Measurements from ENCODE around the gene KLHL26.

Gene KLHL26

DNA sequence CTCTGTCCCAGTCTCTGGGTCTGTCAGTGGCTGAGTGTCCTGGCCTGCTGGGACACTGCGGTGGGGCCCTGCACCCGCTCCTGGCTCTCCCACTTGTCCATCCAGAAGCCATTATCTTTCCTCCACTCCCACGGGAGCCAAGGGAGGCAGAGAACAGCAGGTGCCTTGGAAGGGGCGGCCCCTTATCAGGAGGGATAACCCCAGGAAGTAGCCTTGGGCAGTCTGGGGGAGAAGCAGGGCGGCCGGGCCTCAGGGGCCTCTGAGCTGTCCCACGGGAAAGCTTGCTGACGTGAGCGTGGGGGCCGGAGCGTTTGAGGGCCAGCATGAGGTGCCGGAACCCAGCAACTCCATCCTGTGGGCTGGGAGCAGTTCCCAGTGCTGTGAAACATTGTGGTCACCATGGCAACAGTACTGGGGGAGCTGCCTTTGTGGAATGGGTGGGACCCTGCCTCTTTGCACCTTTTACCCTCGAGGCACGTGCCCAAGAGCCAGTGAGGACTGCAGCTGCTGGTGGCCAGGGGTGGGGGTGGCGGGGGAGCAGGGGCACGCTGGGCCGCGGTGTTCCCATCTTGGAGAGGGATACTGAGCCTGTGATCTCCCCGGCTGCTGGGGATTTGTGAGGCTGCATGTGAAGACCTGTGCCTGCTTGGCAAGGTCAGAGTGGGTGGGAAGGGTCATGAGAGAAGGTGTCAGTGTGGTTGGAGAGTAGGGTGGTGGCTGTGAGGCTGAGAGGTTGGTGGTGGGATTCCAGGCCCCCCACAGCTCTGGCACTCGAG, 20.9 kb downstream of the KLHL26 start:
- Histone ChIP-seq H3K4me2 (ENCODE audit: low read depth, low read length, poor library complexity, severe bottlenecking) (no peak overlapping the region), H3K27me3 (ENCODE audit: insufficient read depth, low read length, poor library complexity, severe bottlenecking) (no peaks in the 10 kb centered on the region), H3F3A (ENCODE audit: low read depth) (no peaks in the 10 kb centered on the region), H3K4me1 (ENCODE audit: insufficient read depth, low read length, poor library complexity, severe bottlenecking) (no peaks in the 10 kb centered on the region), H3K9me3 (ENCODE audit: insufficient read depth, low read depth, low read length) (no peaks in the 10 kb centered on the region), H3K4me3 (ENCODE audit: low read length, poor library complexity, severe bottlenecking) (no peak overlapping the region), H2AFZ (ENCODE audit: low read length) (no peak overlapping the region), H4K20me1 (ENCODE audit: insufficient read depth, low read length, poor library complexity, severe bottlenecking) (no peaks in the 10 kb centered on the region), H3K36me3 (ENCODE audit: insufficient read depth, low read length) (no peaks in the 10 kb centered on the region), H3K9me2 (replicated peaks; ENCODE audit: low read depth, low read length) (no peaks in the 10 kb centered on the region), H3K79me2 (ENCODE audit: insufficient read depth, low read length) (peaks cover 3% of the 10 kb centered on the region; the same call in 1 of the 2 replicates), H3K9ac (ENCODE audit: low read depth, low read length, poor library complexity, severe bottlenecking) (no peak overlapping the region)
- TF ChIP-seq CTCF (conservative IDR thresholded peaks at IDR 0.05; ENCODE audit: low read length) = no peak
- TF ChIP-seq EZH2phosphoT487 (IDR thresholded peaks at IDR 0.05; ENCODE audit: borderline replicate concordance) = no peak

DNA sequence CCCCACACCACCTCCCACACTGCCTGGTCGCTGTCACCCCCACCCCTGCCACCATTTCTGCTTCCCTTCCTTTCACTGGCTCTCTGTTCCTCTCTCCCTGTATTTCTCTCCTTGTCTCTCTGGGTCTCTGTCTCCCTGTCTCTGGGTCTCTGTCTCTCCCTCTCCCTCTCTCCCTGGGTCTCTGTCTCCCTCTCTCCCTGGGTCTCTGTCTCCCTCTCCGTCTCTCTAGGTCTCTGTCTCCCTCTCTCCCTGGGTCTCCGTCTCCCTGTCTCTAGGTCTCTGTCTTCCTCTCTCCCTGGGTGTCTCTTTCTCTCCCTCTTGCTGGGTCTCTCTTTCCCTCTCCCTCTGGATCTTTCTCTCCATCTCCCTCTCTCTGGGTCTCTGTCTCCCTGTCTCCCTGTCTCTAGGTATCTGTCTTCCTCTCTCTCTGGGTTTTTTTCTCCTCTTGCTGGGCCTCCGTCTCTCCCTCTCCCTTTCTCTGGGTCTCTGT, 21.6 kb downstream of the KLHL26 start:
- no peaks in the 10 kb centered on the region for H3F3A ChIP-seq (ENCODE audit: low read depth)
- H3K27me3 ChIP-seq (ENCODE audit: insufficient read depth, low read length, poor library complexity, severe bottlenecking) = no peaks in the 10 kb centered on the region
- no peak overlapping the region for H3K4me3 ChIP-seq (ENCODE audit: low read length, poor library complexity, severe bottlenecking)
- no peaks in the 10 kb centered on the region for H3K36me3 ChIP-seq (ENCODE audit: insufficient read depth, low read length)
- no peaks in the 10 kb centered on the region for H4K20me1 ChIP-seq (ENCODE audit: insufficient read depth, low read length, poor library complexity, severe bottlenecking)
- H3K4me2 ChIP-seq (ENCODE audit: low read depth, low read length, poor library complexity, severe bottlenecking) = no peak overlapping the region
- no peaks in the 10 kb centered on the region for H3K9me3 ChIP-seq (ENCODE audit: insufficient read depth, low read depth, low read length)
- no peak overlapping the region for H3K9ac ChIP-seq (ENCODE audit: low read depth, low read length, poor library complexity, severe bottlenecking)
- no peaks in the 10 kb centered on the region for H3K9me2 ChIP-seq (replicated peaks; ENCODE audit: low read depth, low read length)
- no peaks in the 10 kb centered on the region for H3K4me1 ChIP-seq (ENCODE audit: insufficient read depth, low read length, poor library complexity, severe bottlenecking)
- H3K79me2 ChIP-seq (ENCODE audit: insufficient read depth, low read length) = peaks cover 3% of the 10 kb centered on the region; the same call in 1 of the 2 replicates
- no peak for TF ChIP-seq CTCF (conservative IDR thresholded peaks at IDR 0.05; ENCODE audit: low read length)
- no peak for TF ChIP-seq EZH2phosphoT487 (IDR thresholded peaks at IDR 0.05; ENCODE audit: borderline replicate concordance)
- H2AFZ ChIP-seq (ENCODE audit: low read length) = no peak overlapping the region

DNA sequence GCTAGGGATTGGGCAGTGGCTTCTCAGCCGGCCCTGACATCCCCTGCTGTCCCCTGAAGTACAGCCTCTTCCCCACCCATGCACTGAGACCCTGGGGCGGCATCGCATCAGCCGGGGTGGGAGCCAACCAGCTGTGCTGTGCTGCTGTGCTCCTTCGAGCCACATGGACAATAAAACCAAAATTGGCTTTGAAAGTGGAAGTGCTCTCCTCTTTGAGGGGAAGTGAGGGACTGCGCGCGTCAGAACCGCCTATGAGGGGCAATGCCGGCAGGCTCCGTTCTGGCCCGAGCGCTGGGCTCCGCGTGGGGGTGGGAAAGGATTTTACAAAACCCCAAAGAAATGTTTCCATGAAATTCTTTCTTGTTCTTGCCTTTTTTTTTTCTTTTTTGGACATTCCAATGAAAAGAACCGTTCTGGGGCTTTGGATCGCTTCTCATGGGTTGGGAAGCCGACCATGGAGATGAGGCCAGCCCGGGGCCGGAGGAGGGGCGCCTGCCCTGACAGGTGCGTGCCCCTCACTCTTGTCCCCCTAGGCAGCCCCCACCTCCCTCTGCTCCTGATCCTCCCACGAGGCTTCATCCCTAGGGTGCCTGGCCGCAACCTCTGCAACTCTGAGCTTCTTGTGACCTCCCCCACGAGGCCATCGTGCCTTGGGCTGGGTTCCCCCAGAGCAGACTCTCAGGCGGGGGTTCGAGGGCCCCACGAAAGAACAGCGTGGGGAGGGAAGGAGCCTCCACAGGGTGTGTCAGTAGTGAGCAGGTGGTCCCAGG, 22.6 kb downstream of the KLHL26 start:
- Histone ChIP-seq H3K79me2 (ENCODE audit: insufficient read depth, low read length) (peaks cover 3% of the 10 kb centered on the region; the same call in 1 of the 2 replicates), H3K4me3 (ENCODE audit: low read length, poor library complexity, severe bottlenecking) (no peak overlapping the region), H3F3A (ENCODE audit: low read depth) (no peaks in the 10 kb centered on the region), H4K20me1 (ENCODE audit: insufficient read depth, low read length, poor library complexity, severe bottlenecking) (no peaks in the 10 kb centered on the region), H3K9me3 (ENCODE audit: insufficient read depth, low read depth, low read length) (no peaks in the 10 kb centered on the region), H3K36me3 (ENCODE audit: insufficient read depth, low read length) (no peaks in the 10 kb centered on the region), H3K9me2 (replicated peaks; ENCODE audit: low read depth, low read length) (no peaks in the 10 kb centered on the region), H3K9ac (ENCODE audit: low read depth, low read length, poor library complexity, severe bottlenecking) (no peak overlapping the region), H3K4me1 (ENCODE audit: insufficient read depth, low read length, poor library complexity, severe bottlenecking) (no peaks in the 10 kb centered on the region), H3K27me3 (ENCODE audit: insufficient read depth, low read length, poor library complexity, severe bottlenecking) (no peaks in the 10 kb centered on the region), H2AFZ (ENCODE audit: low read length) (no peak overlapping the region), H3K4me2 (ENCODE audit: low read depth, low read length, poor library complexity, severe bottlenecking) (no peak overlapping the region)
- TF ChIP-seq EZH2phosphoT487 (IDR thresholded peaks at IDR 0.05; ENCODE audit: borderline replicate concordance) (no peak), CTCF (conservative IDR thresholded peaks at IDR 0.05; ENCODE audit: low read length) (no peak)

Data from Loucy (cell line).